Measurements from ENCODE around the gene HTR6. TPM values are rescaled to one million over a fixed set of nuclear protein-coding genes. Genes with fewer than 3 reads are reported as not detected.
A peak's percentile ranks its signal among the peaks of the same experiment; 100 is the strongest.

The HTR6 gene
- total RNA-seq, 2 donors from 2014 or later, result 0.13 TPM; not detected in 1

DNA sequence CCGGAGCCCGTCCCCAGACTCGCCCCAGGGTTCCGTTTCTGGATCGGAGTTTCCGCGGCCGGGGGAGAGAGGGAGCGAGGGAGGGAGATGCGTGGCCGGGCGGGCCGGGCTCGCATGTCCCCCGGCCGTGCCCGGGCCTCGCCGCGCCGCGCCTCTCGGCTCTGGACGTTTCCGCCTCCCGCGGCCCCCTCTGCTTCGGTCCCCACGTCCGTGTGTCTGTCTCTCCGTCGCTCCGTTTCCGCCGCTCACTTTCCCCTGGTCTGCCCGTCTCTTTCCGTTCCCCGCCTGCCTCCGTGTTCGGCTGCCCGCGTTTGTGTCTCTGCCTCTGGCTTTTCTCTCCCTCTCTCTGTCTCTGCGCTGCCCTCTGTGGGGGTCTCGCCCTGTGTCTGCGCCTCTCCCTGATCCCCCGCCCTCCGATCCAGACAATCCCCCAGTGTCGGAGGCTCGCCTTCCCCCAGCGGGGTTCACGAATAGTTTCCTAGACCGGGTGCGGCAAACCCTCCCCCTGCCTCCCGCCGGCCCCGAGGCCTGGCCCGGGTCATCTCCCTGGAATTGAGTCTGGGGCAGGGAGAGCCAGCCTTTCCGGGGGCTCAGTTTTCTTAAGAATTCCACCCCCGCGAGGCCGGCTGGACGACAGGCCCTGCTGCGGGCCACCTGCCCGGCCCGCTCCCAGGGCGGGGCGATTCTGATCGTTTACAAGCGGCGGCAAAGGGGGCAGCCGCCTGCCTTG lies 19.8 kb upstream of the HTR6 start:
- Mint-ChIP-seq H3K9me3 (no peaks in the 10 kb centered on the region), H3K27ac (peak overlapping the region; percentile 70), H3K4me1 (peaks cover 26% of the 10 kb centered on the region), H3K36me3 (ENCODE audit: low read depth) (no peaks in the 10 kb centered on the region), H3K27me3 (no peaks in the 10 kb centered on the region), H3K4me3 (peak overlapping the region; percentile 82)
- ATAC-seq (replicated peaks), result peak; percentile 11

DNA sequence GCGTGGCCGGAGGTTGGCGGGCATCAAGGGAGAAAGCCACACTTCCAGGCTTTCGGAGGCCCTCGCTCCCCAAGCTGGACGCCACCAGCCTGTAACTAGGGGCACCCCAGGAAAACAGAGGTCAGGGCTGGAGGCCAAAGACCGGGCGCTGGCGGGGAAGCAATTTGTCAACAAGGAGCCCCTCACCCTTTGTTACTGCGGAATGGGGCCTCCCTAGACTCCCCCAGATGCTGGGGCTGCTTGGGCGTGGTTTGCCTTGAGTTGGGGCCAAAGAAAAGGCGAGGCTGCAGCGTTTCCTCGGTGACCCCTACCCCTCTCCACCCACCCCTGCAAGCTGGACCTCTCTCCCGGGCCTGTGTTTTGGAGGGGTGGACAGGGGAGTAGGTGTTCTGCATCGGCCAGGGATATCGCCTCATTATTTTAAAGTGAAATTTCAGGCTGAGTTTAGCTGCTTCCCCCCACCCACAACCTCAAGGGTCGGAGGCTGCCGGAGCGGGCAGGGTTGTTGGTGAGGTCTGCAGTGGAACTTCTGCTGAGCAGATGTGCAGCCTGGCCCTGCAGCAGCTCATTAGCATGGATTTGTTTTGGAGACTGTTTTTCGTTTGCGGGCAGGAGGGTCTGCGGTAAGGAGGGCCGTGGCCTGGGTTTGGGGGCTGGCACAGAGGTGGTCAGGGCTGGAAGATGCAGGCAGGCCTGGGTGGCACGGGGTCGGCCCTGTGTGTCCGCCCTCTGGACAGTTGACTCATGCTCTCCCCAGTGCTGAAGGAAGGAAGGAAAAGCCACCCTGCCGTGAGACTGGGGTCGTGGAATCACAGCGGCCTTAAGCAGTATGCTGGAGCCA lies 19.0 kb upstream of the HTR6 start:
- H3K27ac Mint-ChIP-seq, result no peak overlapping the region
- H3K4me3 Mint-ChIP-seq, result peak overlapping the region; percentile 82
- H3K36me3 Mint-ChIP-seq (ENCODE audit: low read depth), result no peaks in the 10 kb centered on the region
- no peak for ATAC-seq (replicated peaks)
- no peaks in the 10 kb centered on the region for H3K9me3 Mint-ChIP-seq
- H3K27me3 Mint-ChIP-seq, result no peaks in the 10 kb centered on the region
- H3K4me1 Mint-ChIP-seq, result peaks cover 26% of the 10 kb centered on the region

DNA sequence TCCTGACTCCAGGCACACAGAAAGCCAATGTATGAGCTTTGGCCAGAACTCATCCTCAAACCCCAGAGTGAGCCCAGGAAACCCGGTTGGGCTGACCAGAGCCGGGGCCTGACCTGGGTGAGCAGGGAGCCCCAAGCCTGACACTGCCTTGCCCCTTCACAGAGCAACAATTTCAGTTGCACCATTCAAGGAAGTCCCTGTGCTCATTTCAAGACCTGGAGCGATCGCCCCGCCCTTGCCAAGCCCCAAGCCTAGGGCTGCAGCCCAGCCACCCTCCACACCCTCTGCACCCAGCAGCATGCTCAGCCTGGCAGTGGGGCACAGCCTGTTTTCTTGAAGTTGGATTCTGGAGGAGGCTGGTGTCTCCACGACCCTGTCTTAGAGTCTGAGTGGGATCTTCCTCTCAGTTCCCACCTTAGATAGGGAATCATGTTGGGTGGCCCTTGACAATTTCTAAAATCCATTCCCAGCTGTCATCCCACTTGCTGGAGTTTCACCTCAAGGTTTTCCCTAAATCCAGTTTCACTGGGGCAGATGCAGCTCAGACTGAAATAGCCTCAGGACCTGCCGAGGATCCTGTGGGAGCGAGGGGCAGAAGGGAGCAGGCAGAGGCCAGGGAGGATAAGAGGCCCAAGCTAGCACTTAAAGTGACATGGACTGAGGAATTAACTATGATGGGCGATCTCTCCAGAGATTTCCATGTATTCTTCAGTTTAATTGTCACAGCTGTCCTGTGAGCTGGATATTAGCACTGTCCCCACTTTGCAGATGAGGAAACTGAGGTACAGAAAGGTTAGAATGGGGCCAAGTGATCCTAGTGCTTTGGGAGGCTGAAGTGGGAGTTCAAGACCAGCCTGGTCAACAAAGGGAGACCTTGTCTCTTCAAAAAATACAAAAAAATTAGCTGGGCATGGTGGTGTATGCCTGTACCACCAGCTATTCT lies 18.0 kb upstream of the HTR6 start:
- peaks cover 26% of the 10 kb centered on the region for H3K4me1 Mint-ChIP-seq
- no peaks in the 10 kb centered on the region for H3K27me3 Mint-ChIP-seq
- peak; percentile 20 for ATAC-seq (replicated peaks)
- peak overlapping the region; percentile 82 for H3K4me3 Mint-ChIP-seq
- peak overlapping the region; percentile 64 for H3K27ac Mint-ChIP-seq
- H3K36me3 Mint-ChIP-seq (ENCODE audit: low read depth), result no peaks in the 10 kb centered on the region
- H3K9me3 Mint-ChIP-seq, result no peaks in the 10 kb centered on the region

DNA sequence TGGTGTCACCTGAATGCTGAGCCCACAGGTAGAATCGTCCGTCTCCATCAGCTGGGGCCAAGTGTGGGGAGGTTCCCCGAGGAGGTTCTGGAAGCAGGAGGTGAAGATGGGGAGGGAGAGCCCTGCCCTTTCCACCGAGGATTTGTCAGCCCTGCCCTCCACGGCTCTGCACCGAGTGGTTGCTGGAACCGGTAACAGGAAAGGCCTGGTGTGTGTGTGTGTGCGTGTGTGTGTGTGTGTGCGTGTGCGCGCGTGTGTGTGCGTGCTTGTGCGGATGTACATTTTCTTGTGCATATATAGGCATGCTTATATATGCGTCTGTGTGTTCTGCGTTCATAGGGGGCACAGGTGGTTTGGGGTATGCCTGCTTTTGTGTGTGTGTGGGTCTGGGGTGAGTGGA lies 17.0 kb upstream of the HTR6 start:
- peaks cover 26% of the 10 kb centered on the region for H3K4me1 Mint-ChIP-seq
- no peaks in the 10 kb centered on the region for H3K27me3 Mint-ChIP-seq
- no peaks in the 10 kb centered on the region for H3K36me3 Mint-ChIP-seq (ENCODE audit: low read depth)
- H3K4me3 Mint-ChIP-seq, result peak overlapping the region; percentile 82
- ATAC-seq (replicated peaks), result no peak
- H3K27ac Mint-ChIP-seq, result peak overlapping the region; percentile 64
- H3K9me3 Mint-ChIP-seq, result no peaks in the 10 kb centered on the region

DNA sequence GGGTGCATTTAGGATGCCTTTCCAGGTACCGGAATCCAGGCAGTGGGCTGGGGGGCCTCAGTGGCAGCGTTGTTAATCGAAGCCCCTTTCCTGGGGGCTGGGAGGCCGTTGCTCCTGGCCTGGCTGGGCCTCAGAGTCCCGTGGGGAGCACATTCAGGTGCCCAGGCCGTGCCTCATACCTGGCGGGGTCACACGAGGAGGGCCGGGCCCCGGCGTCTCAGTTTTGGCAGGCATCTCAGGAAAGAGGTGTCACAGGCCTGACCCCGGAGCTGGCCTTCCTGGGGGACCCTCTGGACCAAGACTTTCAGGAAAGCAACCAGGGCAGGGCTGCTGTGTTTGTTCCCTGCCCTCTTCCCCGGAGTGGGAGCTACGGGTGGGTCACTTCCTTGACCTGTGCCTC lies 16.4 kb upstream of the HTR6 start:
- peaks cover 21% of the 10 kb centered on the region for H3K4me1 Mint-ChIP-seq
- H3K9me3 Mint-ChIP-seq, result no peaks in the 10 kb centered on the region
- no peaks in the 10 kb centered on the region for H3K27me3 Mint-ChIP-seq
- H3K27ac Mint-ChIP-seq, result no peak overlapping the region
- no peaks in the 10 kb centered on the region for H3K36me3 Mint-ChIP-seq (ENCODE audit: low read depth)
- H3K4me3 Mint-ChIP-seq, result peak overlapping the region; percentile 82
- ATAC-seq (replicated peaks), result no peak

DNA sequence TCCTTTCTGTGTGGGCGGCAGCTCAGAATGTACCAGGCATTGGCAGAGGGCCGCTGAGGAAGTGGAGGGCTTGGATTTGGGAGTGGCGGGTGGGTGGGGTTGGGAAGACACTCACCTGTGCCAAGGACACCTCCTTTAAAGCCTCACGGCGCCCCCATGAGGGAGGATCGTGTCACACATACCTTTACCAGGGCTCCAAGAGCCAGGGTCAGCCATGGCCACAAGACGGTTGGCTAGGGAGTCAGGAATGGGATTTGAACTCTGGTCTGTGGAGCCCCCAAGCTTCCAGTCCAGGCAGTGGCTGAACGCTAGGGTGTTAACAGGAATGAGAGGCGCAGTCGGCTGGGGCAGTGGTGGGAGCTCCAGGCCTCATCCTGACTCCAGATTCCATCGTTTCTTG lies 16.0 kb upstream of the HTR6 start:
- H3K4me1 Mint-ChIP-seq, result peaks cover 20% of the 10 kb centered on the region
- H3K27me3 Mint-ChIP-seq, result no peaks in the 10 kb centered on the region
- no peaks in the 10 kb centered on the region for H3K9me3 Mint-ChIP-seq
- no peak overlapping the region for H3K4me3 Mint-ChIP-seq
- no peaks in the 10 kb centered on the region for H3K36me3 Mint-ChIP-seq (ENCODE audit: low read depth)
- no peak for ATAC-seq (replicated peaks)
- H3K27ac Mint-ChIP-seq, result no peak overlapping the region

DNA sequence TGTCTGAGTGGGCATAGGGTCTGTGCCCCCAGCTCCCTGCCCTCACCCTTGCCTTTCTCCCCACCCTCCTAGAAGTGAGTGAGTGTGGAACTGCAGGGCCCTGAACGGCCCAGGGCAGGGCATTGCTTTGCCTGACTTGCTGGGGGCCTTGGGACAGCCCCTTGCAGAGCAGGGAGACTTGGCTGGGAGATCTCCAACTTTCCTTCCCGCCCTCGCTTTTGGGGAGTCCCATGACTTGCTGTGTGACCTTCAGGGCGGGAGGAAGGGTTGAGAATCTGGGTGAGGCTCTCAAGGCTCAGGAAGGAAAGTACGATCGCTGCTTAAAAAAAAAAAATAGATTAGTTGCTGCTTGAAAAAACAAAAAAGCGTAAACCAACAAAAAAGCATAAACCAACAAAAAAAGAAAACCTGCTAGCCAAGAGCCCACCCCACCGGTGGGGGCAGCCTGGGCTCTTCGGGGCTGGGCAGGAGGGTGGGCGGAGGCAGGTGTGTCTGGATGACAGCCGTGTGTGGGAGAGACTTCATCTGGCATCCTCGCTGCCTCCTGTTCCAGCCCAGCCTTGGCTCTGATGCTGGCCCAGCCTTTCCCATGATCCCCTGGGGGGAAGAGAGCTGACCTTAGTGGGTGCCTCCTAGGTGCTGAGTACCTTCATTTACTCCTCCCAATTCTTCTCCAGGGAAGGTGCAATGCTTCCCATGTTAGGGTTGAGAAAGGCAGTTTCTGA lies 14.1 kb upstream of the HTR6 start:
- ATAC-seq (replicated peaks), result no peak
- no peaks in the 10 kb centered on the region for H3K9me3 Mint-ChIP-seq

DNA sequence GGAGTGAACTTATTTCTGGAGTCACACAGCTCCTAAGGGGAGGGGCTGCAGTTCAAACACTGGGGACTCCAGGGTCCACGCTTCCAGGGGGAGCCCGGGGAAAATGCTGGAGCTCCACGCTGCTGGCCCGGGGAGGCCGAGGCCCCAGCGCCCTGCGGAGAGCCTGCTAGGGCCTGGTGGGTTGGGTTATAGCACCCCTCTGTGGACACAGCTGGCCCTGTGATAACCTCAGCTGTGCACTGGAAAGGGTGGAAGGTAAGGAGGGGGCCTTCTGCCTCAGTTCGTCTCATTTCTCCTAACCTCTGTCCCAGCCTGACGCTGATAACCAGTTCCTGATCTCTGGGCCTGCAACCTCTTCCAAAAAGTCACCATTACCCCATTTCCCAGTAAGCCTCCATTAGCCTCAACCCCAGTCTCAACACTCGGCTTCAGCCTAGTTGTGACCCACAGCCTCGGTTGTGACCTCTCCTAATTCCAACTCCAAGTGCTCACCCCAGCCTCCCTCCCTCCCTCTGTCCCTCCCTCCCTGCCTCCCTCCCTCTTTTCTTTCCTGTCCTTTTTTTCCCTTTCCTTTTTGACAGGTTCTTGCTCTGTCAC lies 13.4 kb upstream of the HTR6 start:
- Mint-ChIP-seq H3K4me1 (peaks cover 19% of the 10 kb centered on the region), H3K27ac (no peak overlapping the region), H3K27me3 (no peaks in the 10 kb centered on the region), H3K4me3 (no peak overlapping the region), H3K36me3 (ENCODE audit: low read depth) (no peaks in the 10 kb centered on the region), H3K9me3 (no peaks in the 10 kb centered on the region)
- peak; percentile 59 for ATAC-seq (replicated peaks)

More for the DNA sequence above, 14.1 kb upstream of the HTR6 start:
- H3K4me3 Mint-ChIP-seq, result no peak overlapping the region
- no peaks in the 10 kb centered on the region for H3K27me3 Mint-ChIP-seq
- H3K36me3 Mint-ChIP-seq (ENCODE audit: low read depth), result no peaks in the 10 kb centered on the region
- peaks cover 24% of the 10 kb centered on the region for H3K4me1 Mint-ChIP-seq
- H3K27ac Mint-ChIP-seq, result peak overlapping the region; percentile 46

DNA sequence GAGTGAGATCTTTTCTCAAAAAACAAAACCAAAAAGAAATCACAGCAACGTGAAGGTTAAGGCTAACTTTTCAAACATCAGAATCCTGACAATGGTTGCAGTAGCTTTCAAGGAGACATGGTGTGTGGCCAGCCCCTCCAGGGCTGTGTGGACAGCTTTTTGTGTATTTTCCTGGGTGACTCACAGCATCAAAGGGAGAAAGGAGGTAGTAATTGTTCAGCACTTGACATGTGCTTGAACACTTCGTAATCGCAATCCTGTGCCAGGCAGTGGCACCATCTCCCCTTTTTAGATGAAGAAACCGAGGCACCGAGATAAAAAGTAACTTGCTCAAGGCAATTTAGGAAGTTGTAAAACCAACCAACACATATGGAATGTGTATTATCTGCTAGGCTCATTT lies 10.3 kb upstream of the HTR6 start:
- H3K27ac Mint-ChIP-seq, result no peak overlapping the region
- H3K4me3 Mint-ChIP-seq, result no peak overlapping the region
- H3K9me3 Mint-ChIP-seq, result no peaks in the 10 kb centered on the region
- no peaks in the 10 kb centered on the region for H3K36me3 Mint-ChIP-seq (ENCODE audit: low read depth)
- H3K4me1 Mint-ChIP-seq, result peaks cover 5% of the 10 kb centered on the region
- H3K27me3 Mint-ChIP-seq, result no peaks in the 10 kb centered on the region
- no peak for ATAC-seq (replicated peaks)

DNA sequence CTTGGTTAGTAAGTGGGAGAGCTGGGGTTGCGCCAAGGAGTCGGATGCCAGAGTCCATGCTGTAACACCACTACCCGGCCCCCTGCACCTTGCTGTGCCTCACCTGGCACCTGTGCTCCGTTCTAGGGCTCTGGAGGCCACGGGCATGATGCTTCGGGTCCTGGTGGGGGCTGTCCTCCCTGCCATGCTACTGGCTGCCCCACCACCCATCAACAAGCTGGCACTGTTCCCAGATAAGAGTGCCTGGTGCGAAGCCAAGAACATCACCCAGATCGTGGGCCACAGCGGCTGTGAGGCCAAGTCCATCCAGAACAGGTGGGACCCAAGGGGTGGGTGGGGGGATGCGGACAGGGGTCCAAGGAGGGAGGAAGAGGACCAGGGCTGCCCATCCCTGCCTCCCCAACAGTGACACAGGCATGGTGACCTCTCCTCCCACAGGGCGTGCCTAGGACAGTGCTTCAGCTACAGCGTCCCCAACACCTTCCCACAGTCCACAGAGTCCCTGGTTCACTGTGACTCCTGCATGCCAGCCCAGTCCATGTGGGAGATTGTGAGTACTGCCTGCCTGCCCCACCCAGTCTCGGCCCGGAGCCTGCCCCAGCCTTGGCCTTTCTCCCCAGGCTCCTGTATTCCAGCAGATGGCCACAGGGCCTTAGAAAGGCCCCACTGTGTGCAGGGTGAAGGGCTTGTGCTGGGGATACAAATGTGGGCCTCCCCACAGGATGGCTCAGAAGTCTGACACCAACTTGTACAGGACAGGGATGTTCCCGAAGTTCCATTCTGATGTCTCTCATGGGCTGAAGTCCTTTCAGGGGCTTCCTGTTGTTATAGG lies 9.6 kb upstream of the HTR6 start:
- Mint-ChIP-seq H3K27me3 (no peaks in the 10 kb centered on the region), H3K27ac (no peak overlapping the region), H3K9me3 (no peaks in the 10 kb centered on the region), H3K36me3 (ENCODE audit: low read depth) (no peaks in the 10 kb centered on the region), H3K4me3 (no peak overlapping the region), H3K4me1 (peaks cover 9% of the 10 kb centered on the region)
- ATAC-seq (replicated peaks), result no peak

DNA sequence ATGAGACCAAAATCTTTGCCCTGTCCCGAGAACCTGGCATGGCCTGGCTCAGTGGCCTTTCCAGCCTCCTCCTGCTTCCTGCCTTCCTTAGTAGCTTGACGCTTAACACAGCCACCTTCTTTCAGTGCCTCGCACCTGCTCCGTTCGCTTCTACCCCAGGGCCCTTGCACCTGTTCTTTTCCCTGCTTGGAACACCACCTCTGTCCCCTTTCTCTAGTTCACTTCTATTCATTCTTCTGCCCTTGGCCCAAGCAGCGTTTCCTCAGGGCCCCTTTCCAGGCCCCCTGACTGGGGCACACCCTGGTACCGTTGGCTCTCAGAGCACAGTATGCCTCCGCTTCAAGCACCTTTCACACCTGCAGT lies 9.0 kb upstream of the HTR6 start:
- H3K27ac Mint-ChIP-seq, result no peak overlapping the region
- no peaks in the 10 kb centered on the region for H3K36me3 Mint-ChIP-seq (ENCODE audit: low read depth)
- H3K27me3 Mint-ChIP-seq, result no peaks in the 10 kb centered on the region
- no peak overlapping the region for H3K4me3 Mint-ChIP-seq
- H3K4me1 Mint-ChIP-seq, result peaks cover 9% of the 10 kb centered on the region
- no peak for ATAC-seq (replicated peaks)
- H3K9me3 Mint-ChIP-seq, result no peaks in the 10 kb centered on the region

DNA sequence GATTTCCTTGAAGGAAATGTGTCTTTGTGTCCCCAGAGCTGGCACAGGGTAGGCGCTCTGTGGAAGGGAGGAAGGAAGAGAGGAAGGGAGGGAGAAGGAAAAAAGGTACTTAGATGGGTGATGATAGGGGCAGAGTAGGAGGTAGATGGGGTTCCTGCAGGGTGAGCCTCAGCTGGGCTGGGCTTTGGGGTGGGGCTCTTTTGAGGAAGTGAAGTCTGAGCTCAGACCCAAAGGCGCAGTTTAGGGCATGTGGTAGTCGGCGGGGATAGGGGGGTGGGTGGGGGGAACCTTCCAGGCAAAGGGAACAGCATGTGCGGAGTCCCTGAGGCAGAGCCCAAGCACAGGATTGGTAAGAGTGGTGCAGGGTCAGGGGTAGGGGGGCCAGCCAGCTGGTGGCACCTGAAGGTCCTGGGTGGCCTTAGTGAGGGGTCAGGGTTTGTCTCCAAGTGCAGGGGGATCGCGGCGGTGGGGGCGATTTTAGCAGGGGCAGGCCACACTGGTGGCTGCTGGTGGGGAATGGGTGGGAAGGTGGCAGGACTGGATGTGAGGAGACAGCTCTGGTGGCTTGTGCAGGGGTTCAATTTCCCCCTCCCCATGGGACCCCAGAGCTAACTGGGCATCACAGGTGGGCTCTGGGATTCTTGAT lies 8.4 kb upstream of the HTR6 start:
- Mint-ChIP-seq H3K36me3 (ENCODE audit: low read depth) (no peaks in the 10 kb centered on the region), H3K9me3 (no peaks in the 10 kb centered on the region), H3K4me1 (peaks cover 9% of the 10 kb centered on the region), H3K27ac (no peak overlapping the region), H3K4me3 (no peak overlapping the region), H3K27me3 (no peaks in the 10 kb centered on the region)
- no peak for ATAC-seq (replicated peaks)

All from activated T-helper 17 cell treated with anti-CD3 and anti-CD28 coated beads, Interleukin-2, amount 50 U/mL, for 72 hours (primary cell).